ENCODE data around the gene FHIP2A.

The FHIP2A gene

GRCh38 chr10:114862456-114862855 lies 40.9 kb downstream of the FHIP2A start:
- DNase-seq: no peak

GRCh38 chr10:114867365-114867764 lies 45.8 kb downstream of the FHIP2A start:
- no peak for DNase-seq

- DNase-seq: no peak
Measured at GRCh38 chr10:114868870-114869519, 47.4 kb downstream of the FHIP2A start.

GRCh38 chr10:114869520-114869892 lies 47.9 kb downstream of the FHIP2A start:
- no peak for DNase-seq

- DNase-seq: no peak
Measured at GRCh38 chr10:114870486-114870885, 48.9 kb downstream of the FHIP2A start.

- no peak for DNase-seq
Measured at GRCh38 chr10:114871379-114871778, 49.8 kb downstream of the FHIP2A start.

Data from SHP77 (cell line).